Measurements from ENCODE around the gene PRCC.
A peak's percentile ranks its signal among the peaks of the same experiment; 100 is the strongest.

Gene PRCC

GRCh38 chr1:156815961-156816422 lies 48.7 kb downstream of the PRCC start:
- H3K9ac ChIP-seq (ENCODE audit: low read depth, low read length, poor library complexity, severe bottlenecking), result peak overlapping the region; percentile 73
- H3K4me3 ChIP-seq (ENCODE audit: low read length, poor library complexity, severe bottlenecking), result peak overlapping the region; percentile 76
- no peaks in the 10 kb centered on the region for H3K9me3 ChIP-seq (ENCODE audit: insufficient read depth, low read depth, low read length)
- H3K4me2 ChIP-seq (ENCODE audit: low read depth, low read length, poor library complexity, severe bottlenecking), result peak overlapping the region; percentile 79
- TF ChIP-seq EZH2phosphoT487 (IDR thresholded peaks at IDR 0.05; ENCODE audit: borderline replicate concordance), result no peak
- TF ChIP-seq, protein P1, sequence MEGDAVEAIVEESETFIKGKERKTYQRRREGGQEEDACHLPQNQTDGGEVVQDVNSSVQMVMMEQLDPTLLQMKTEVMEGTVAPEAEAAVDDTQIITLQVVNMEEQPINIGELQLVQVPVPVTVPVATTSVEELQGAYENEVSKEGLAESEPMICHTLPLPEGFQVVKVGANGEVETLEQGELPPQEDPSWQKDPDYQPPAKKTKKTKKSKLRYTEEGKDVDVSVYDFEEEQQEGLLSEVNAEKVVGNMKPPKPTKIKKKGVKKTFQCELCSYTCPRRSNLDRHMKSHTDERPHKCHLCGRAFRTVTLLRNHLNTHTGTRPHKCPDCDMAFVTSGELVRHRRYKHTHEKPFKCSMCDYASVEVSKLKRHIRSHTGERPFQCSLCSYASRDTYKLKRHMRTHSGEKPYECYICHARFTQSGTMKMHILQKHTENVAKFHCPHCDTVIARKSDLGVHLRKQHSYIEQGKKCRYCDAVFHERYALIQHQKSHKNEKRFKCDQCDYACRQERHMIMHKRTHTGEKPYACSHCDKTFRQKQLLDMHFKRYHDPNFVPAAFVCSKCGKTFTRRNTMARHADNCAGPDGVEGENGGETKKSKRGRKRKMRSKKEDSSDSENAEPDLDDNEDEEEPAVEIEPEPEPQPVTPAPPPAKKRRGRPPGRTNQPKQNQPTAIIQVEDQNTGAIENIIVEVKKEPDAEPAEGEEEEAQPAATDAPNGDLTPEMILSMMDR (conservative IDR thresholded peaks at IDR 0.05; ENCODE audit: low read length), result no peak
- H3F3A ChIP-seq (ENCODE audit: low read depth), result no peaks in the 10 kb centered on the region
- no peaks in the 10 kb centered on the region for H3K36me3 ChIP-seq (ENCODE audit: insufficient read depth, low read length)
- peaks cover 23% of the 10 kb centered on the region; the same call in 1 of the 2 replicates for H3K79me2 ChIP-seq (ENCODE audit: insufficient read depth, low read length)
- H3K27me3 ChIP-seq (ENCODE audit: insufficient read depth, low read length, poor library complexity, severe bottlenecking), result no peaks in the 10 kb centered on the region
- peaks cover 27% of the 10 kb centered on the region for H3K4me1 ChIP-seq (ENCODE audit: insufficient read depth, low read length, poor library complexity, severe bottlenecking)
- H3K9me2 ChIP-seq (replicated peaks; ENCODE audit: low read depth, low read length), result no peaks in the 10 kb centered on the region
- no peaks in the 10 kb centered on the region for H4K20me1 ChIP-seq (ENCODE audit: insufficient read depth, low read length, poor library complexity, severe bottlenecking)
- H2AFZ ChIP-seq (ENCODE audit: low read length), result peak overlapping the region; percentile 55; the same call in 1 of the 2 replicates

DNA sequence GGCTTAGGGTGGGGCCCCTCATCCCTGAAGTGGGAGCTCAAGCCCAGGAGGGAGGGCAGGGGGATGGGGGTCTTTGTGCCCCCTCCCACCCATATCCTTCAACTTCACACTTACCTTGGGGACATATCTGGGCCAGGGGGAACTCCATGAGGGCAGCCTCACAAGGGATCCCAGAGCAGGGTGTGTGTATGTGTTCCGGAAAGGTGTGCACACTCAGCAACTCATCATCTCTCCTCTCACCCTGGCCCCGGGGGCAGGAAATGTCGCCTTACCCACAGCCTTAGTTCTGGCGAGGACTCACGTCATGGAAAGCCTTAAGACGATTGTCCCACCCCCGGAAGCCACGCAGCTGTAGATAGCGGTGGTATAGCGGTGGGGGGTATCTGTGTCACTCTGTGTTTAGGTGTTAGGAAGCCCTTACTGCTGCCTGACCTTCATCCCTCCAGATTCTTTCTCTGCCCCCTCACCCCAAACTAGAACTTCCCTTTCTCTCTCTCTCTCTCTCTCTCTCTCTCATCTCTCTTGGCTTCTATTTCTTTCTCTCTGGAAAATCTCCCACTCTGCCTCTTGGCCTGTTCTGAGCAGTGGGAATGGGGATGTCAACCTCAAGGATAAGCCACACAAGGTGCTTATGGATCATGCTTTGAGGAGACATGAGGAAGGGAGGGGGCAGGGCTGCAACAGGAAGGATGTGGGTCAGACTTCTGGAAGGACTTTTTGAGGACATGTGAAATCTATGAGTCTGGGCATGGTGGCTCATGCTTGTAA lies 49.4 kb downstream of the PRCC start, which contains the start of gene SH2D2A:
SH2D2A (minus strand) TSS at position 288 of the 768 bp plus-strand sequence; CDS start at position 148, 140 bp downstream.
- H4K20me1 ChIP-seq (ENCODE audit: insufficient read depth, low read length, poor library complexity, severe bottlenecking), result no peaks in the 10 kb centered on the region
- TF ChIP-seq, protein P1 (conservative IDR thresholded peaks at IDR 0.05; ENCODE audit: low read length), result no peak
- no peak for TF ChIP-seq EZH2phosphoT487 (IDR thresholded peaks at IDR 0.05; ENCODE audit: borderline replicate concordance)
- H2AFZ ChIP-seq (ENCODE audit: low read length), result peak within 1 kb of the TSS; percentile 55
- peak within 1 kb of the TSS; percentile 73 for H3K9ac ChIP-seq (ENCODE audit: low read depth, low read length, poor library complexity, severe bottlenecking)
- no peaks in the 10 kb centered on the region for H3K36me3 ChIP-seq (ENCODE audit: insufficient read depth, low read length)
- H3K79me2 ChIP-seq (ENCODE audit: insufficient read depth, low read length), result peaks cover 23% of the 10 kb centered on the region; the same call in 1 of the 2 replicates
- H3F3A ChIP-seq (ENCODE audit: low read depth), result no peaks in the 10 kb centered on the region
- H3K4me1 ChIP-seq (ENCODE audit: insufficient read depth, low read length, poor library complexity, severe bottlenecking), result peaks cover 27% of the 10 kb centered on the region
- H3K27me3 ChIP-seq (ENCODE audit: insufficient read depth, low read length, poor library complexity, severe bottlenecking), result no peaks in the 10 kb centered on the region
- H3K4me3 ChIP-seq (ENCODE audit: low read length, poor library complexity, severe bottlenecking), result peak within 1 kb of the TSS; percentile 76
- H3K4me2 ChIP-seq (ENCODE audit: low read depth, low read length, poor library complexity, severe bottlenecking), result peak within 1 kb of the TSS; percentile 79
- no peaks in the 10 kb centered on the region for H3K9me2 ChIP-seq (replicated peaks; ENCODE audit: low read depth, low read length)
- no peaks in the 10 kb centered on the region for H3K9me3 ChIP-seq (ENCODE audit: insufficient read depth, low read depth, low read length)

GRCh38 chr1:156821801-156822200 lies 54.5 kb downstream of the PRCC start:
- TF ChIP-seq, protein P1 (conservative IDR thresholded peaks at IDR 0.05; ENCODE audit: low read length), result no peak
- no peak for TF ChIP-seq EZH2phosphoT487 (IDR thresholded peaks at IDR 0.05; ENCODE audit: borderline replicate concordance)
- H3K9me3 ChIP-seq (ENCODE audit: insufficient read depth, low read depth, low read length), result no peaks in the 10 kb centered on the region

More at GRCh38 chr1:156821801-156822200, 54.5 kb downstream of the PRCC start:
- H4K20me1 ChIP-seq (ENCODE audit: insufficient read depth, low read length, poor library complexity, severe bottlenecking), result no peaks in the 10 kb centered on the region
- no peaks in the 10 kb centered on the region for H3K27me3 ChIP-seq (ENCODE audit: insufficient read depth, low read length, poor library complexity, severe bottlenecking)
- no peak overlapping the region for H3K9ac ChIP-seq (ENCODE audit: low read depth, low read length, poor library complexity, severe bottlenecking)
- no peaks in the 10 kb centered on the region for H3K79me2 ChIP-seq (ENCODE audit: insufficient read depth, low read length)
- no peak overlapping the region for H2AFZ ChIP-seq (ENCODE audit: low read length)
- no peaks in the 10 kb centered on the region for H3F3A ChIP-seq (ENCODE audit: low read depth)
- peaks cover 7% of the 10 kb centered on the region for H3K4me1 ChIP-seq (ENCODE audit: insufficient read depth, low read length, poor library complexity, severe bottlenecking)
- H3K4me3 ChIP-seq (ENCODE audit: low read length, poor library complexity, severe bottlenecking), result no peak overlapping the region
- H3K4me2 ChIP-seq (ENCODE audit: low read depth, low read length, poor library complexity, severe bottlenecking), result no peak overlapping the region
- H3K9me2 ChIP-seq (replicated peaks; ENCODE audit: low read depth, low read length), result no peaks in the 10 kb centered on the region
- H3K36me3 ChIP-seq (ENCODE audit: insufficient read depth, low read length), result no peaks in the 10 kb centered on the region
